ENCODE results near the gene DTD2.

DNA sequence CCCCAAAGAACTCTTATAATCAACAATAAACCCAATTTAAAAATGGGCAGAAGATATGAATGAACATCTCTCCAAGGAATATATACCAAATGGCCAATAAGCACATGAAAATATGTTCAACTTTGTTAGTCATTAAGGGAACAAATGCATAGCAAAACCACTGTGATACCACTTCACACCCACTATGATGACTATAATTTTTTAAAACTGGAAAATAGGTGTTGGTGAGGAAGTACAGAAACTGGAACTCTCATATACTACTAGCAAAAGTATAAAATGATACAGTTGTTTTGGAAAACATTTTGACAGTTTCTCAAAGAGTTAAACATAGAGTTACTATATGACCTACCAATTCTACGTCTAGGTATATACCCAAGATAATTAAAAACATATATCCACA is 27.5 kb downstream of the DTD2 start:
- TF ChIP-seq CREB1 (IDR thresholded peaks at IDR 0.05) (no peak), POLR2AphosphoS5 (IDR thresholded peaks at IDR 0.05; ENCODE audit: low read depth, low read length) (no peak), EP300 (IDR thresholded peaks at IDR 0.05; ENCODE audit: borderline replicate concordance in 1 of 2, low read depth in 2 of 2, low read length in 2 of 2) (no peak), HDAC6 (IDR thresholded peaks at IDR 0.05; ENCODE audit: low read depth, low read length) (no peak), TBP (IDR thresholded peaks at IDR 0.05; ENCODE audit: low read depth, low read length) (no peak), SP1 (IDR thresholded peaks at IDR 0.05; ENCODE audit: low read depth, low read length) (no peak), POLR2A (IDR thresholded peaks at IDR 0.05; ENCODE audit: control extremely low read depth in 1 of 2, low read depth in 2 of 2, low read length in 2 of 2) (no peak), RAD21 (IDR thresholded peaks at IDR 0.05 in 1 of 2, conservative IDR thresholded peaks at IDR 0.05 in 1 of 2; ENCODE audit: low read depth in 2 of 2, low read length in 2 of 2) (no peak), SAP30 (IDR thresholded peaks at IDR 0.05; ENCODE audit: insufficient read depth, insufficient replicate concordance, low read length) (no peak), HDAC2 (IDR thresholded peaks at IDR 0.05; ENCODE audit: borderline replicate concordance in 1 of 2, low read depth in 2 of 2, low read length in 2 of 2) (no peak)
- TF ChIP-seq, protein P1, sequence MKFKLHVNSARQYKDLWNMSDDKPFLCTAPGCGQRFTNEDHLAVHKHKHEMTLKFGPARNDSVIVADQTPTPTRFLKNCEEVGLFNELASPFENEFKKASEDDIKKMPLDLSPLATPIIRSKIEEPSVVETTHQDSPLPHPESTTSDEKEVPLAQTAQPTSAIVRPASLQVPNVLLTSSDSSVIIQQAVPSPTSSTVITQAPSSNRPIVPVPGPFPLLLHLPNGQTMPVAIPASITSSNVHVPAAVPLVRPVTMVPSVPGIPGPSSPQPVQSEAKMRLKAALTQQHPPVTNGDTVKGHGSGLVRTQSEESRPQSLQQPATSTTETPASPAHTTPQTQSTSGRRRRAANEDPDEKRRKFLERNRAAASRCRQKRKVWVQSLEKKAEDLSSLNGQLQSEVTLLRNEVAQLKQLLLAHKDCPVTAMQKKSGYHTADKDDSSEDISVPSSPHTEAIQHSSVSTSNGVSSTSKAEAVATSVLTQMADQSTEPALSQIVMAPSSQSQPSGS (IDR thresholded peaks at IDR 0.05; ENCODE audit: low read length) = no peak
- TF ChIP-seq, protein P2, sequence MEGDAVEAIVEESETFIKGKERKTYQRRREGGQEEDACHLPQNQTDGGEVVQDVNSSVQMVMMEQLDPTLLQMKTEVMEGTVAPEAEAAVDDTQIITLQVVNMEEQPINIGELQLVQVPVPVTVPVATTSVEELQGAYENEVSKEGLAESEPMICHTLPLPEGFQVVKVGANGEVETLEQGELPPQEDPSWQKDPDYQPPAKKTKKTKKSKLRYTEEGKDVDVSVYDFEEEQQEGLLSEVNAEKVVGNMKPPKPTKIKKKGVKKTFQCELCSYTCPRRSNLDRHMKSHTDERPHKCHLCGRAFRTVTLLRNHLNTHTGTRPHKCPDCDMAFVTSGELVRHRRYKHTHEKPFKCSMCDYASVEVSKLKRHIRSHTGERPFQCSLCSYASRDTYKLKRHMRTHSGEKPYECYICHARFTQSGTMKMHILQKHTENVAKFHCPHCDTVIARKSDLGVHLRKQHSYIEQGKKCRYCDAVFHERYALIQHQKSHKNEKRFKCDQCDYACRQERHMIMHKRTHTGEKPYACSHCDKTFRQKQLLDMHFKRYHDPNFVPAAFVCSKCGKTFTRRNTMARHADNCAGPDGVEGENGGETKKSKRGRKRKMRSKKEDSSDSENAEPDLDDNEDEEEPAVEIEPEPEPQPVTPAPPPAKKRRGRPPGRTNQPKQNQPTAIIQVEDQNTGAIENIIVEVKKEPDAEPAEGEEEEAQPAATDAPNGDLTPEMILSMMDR (IDR thresholded peaks at IDR 0.05; ENCODE audit: control extremely low read depth in 1 of 3, insufficient read depth in 1 of 3, low read depth in 1 of 3, low read length in 3 of 3) = no peak
